Heart left ventricle (tissue), 13 donors: ENCODE data around the gene TBC1D32.

Experiments used
- CTCF ChIP-seq, 12 donors: fragments of 200-600 bp; sonication (generic) in 4 of 12; IDR thresholded peaks; one replicate each; pipeline versions ENCODE4 v1.5.0 to v1.8.0; 2018 to 2022; ENCODE audit warnings: antibody characterized with exemption in 12 of 12, mild to moderate bottlenecking in 5 of 12
- POLR2A ChIP-seq, 2 donors: fragments of 450-650 bp; IDR thresholded peaks; one replicate each; pipeline ENCODE4 v1.6.1; 2017; ENCODE audit warnings: antibody characterized with exemption in 2 of 2, mild to moderate bottlenecking in 2 of 2, moderate library complexity in 2 of 2
- donor health status: ischemic (EF 13 %, LVEDD 7.1; RV severe dilation, severe dysfunction).
- donor health status: DM: no; HTN: yes; CAD: no.
- donor health status: DM: no; HTN: no; CAD: no.
- donor health status: ischemic (EF 25% LVEDD 6.9; RV normal size, moderate dysfunction).
- donor health status: ischemic (EF 25% LVEDD 5.7; RV mildly dilated, moderate dysfunction).
- donor health status: ischemic (EF 35%, LVEDD 5.7; RV mildly dilated, moderate dysfunction).
- donor health status: nonischemic (EF 11% LVEDD 7.7; RV severe dilation, severe dysfunction).
- donor health status: DM: yes; HTN: yes; CAD: no.
- donor health status: PGD.
- donor health status: ischemic (EF 29% LVEDD 5.4; RV normal size, mild dysfunction).
- donor health status: nonischemic (EF 23%, LVEDD 6.1; RV moderate dilation, normal function).

- no peak for TF ChIP-seq CTCF (IDR thresholded peaks at IDR 0.05)
- TF ChIP-seq POLR2A (IDR thresholded peaks at IDR 0.05): no peak
Observed at GRCh38 chr6:121158438-121158837, 175.8 kb downstream of the TBC1D32 start.
